ENCODE measurements around the gene FAR2. TPM values are rescaled to one million over a fixed set of nuclear protein-coding genes. Genes with fewer than 3 reads are reported as not detected.

FAR2 gene
- total RNA-seq, 1 donor: 22.5 TPM

DNA sequence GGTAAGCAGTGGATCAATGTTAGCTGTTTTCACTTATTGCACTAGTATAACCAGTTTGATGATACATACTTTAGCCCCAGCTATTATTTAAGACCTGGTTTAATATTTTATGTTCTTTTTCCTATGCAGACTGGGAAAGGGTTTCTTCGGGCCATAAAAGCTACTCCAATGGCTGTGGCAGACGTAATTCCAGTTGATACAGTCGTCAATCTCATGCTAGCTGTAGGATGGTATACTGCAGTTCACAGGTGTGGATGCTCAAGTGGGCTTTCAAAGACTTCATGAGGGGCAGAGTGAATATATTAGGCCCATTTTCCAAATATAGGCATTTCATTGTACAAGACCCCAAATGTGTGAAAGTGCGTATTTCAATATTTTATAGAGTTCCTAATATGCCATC is 161.8 kb downstream of the FAR2 start:
- DNase-seq (ENCODE audit: low read depth): no peak
- TF ChIP-seq, protein P1, sequence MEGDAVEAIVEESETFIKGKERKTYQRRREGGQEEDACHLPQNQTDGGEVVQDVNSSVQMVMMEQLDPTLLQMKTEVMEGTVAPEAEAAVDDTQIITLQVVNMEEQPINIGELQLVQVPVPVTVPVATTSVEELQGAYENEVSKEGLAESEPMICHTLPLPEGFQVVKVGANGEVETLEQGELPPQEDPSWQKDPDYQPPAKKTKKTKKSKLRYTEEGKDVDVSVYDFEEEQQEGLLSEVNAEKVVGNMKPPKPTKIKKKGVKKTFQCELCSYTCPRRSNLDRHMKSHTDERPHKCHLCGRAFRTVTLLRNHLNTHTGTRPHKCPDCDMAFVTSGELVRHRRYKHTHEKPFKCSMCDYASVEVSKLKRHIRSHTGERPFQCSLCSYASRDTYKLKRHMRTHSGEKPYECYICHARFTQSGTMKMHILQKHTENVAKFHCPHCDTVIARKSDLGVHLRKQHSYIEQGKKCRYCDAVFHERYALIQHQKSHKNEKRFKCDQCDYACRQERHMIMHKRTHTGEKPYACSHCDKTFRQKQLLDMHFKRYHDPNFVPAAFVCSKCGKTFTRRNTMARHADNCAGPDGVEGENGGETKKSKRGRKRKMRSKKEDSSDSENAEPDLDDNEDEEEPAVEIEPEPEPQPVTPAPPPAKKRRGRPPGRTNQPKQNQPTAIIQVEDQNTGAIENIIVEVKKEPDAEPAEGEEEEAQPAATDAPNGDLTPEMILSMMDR (IDR thresholded peaks at IDR 0.05; ENCODE audit: insufficient read depth, low read length): no peak
- no peak overlapping the region for H3K4me3 ChIP-seq (ENCODE audit: low read depth, low read length)

DNA sequence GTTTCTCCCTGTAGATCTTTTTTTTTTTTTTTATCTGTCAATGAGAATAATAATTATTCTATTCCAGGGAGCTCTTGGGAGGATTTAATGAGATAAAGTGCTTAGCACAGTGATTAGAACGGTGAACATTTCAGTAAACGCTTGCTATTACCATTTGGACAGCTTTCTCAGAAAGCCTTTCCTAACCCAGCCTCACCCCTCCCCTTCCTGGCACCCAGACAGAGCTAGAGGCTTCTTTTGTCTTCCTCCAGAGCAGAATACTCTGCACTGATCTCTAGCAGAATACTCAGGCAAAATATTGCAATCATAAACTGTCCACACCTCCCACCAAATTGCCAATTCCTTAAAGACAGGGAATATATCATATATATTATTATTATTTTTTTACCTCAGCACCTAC is 165.3 kb downstream of the FAR2 start:
- TF ChIP-seq, protein P1 (IDR thresholded peaks at IDR 0.05; ENCODE audit: insufficient read depth, low read length): no peak

DNA sequence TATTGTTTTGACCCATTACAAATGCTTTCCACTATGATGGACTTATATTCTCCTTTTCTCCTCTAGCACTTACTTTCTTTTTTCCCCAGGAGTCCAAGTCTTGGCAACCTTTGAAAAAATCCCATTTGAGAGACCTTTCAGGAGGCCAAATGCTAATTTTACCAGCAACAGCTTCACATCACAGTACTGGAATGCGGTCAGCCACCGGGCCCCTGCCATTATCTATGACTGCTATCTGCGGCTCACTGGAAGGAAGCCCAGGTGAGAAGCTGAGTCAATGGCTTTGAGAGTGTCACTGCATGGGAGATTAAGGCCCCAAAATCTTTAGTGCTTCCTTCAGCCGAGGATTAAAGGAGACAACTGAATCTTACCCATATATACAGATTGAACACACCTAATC is 167.7 kb downstream of the FAR2 start:
- TF ChIP-seq, protein P1 (IDR thresholded peaks at IDR 0.05; ENCODE audit: insufficient read depth, low read length): no peak
- peak; percentile 84 for DNase-seq (ENCODE audit: low read depth)
- no peak overlapping the region for H3K4me3 ChIP-seq (ENCODE audit: low read depth, low read length)

More for the DNA sequence above, 165.3 kb downstream of the FAR2 start:
- H3K4me3 ChIP-seq (ENCODE audit: low read depth, low read length): no peak overlapping the region
- DNase-seq (ENCODE audit: low read depth): no peak

DNA sequence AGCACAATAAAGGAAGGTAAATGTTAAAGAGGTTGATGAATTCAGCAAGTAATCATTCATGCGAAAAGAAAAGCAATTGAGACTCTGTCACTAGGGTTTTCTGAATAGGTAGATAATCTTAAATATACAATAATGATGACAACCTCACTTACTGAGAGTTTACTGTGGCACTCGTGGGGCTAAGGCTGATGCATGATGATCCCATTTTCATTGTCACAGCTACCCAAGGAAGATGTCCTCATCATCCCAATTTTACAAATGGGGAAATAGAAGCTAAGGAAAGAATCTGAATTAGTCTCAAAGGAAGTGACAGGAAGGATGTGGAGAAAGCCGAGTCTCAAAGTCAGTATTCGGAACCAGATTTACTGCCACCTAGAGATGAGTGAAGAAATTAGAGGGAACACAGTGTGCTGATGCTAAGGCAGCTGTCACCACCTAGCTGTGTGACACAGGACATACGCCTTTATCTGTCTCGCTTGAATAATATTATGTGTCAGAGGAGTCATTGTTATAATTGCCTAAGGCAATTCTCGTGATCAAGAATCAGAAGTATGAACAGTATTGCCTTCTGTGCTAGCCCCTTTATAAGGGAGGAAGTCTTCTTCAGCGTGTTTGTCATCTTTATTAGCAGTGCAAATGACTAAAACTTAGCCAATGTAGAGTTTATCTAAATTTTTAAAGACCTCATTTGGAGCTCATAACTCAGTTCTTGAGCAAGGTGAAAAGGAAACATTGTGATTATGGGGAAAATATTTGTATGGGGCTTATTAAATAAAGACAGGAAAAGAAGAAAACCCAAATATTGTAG is 168.7 kb downstream of the FAR2 start:
- peak; percentile 37 for DNase-seq (ENCODE audit: low read depth)
- TF ChIP-seq, protein P1 (IDR thresholded peaks at IDR 0.05; ENCODE audit: insufficient read depth, low read length): peak; percentile 33
- H3K4me3 ChIP-seq (ENCODE audit: low read depth, low read length): no peak overlapping the region

DNA sequence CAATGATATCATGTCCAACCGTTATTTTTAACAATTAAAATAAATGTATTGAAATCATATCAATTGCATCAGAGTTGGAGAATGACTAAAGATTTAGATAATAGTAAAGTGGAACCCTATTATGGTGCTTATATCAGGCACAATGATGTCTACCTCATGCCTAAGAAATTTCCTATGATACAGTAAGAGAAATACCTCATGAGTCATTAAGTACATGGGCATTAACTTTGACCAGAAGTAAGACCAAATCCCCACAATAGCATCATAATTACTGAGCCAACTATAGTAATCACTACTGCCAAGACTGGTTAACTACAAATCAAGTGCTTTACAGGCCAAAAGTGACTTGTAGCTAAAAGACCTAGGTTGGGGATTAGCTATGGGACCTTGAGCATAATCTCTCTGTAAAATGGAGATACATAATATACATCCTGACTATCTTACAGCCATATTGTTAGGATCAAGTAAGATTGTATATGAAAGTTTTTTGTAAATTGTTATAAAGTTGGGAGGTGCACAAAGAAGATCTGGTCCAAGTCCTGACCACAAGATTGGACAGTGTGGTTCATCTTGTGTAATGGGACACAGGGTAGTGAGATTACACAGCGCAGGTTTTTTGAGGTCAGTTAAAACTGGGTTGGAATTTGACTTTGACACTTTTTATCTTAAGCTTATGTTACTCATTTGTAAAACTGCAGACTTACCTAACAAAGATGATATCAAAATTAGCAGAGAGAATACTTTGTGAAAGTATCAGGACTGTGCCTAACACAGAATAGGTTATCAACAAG is 171.4 kb downstream of the FAR2 start:
- TF ChIP-seq, protein P1 (IDR thresholded peaks at IDR 0.05; ENCODE audit: insufficient read depth, low read length): no peak
- DNase-seq (ENCODE audit: low read depth): peak; percentile 92
- H3K4me3 ChIP-seq (ENCODE audit: low read depth, low read length): no peak overlapping the region

DNA sequence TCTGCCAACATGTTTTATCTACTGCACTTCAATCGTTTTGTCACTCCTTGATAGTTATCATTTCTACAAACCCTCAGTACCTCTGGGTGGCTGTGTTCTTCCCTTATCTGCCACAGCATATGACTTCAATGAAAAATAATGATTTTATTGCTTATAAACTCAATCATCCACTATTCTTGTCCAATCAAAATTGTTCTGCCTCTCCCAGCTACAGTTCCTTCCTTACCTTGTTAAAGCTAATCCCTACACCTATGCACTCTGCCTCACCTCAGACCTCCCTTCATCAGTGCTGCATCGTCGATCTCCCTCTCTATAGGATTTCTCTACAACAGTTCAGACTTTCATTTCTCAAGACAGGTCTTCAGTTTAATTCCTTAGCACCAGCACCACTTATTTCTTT is 173.1 kb downstream of the FAR2 start:
- H3K4me3 ChIP-seq (ENCODE audit: low read depth, low read length): no peak overlapping the region
- TF ChIP-seq, protein P1 (IDR thresholded peaks at IDR 0.05; ENCODE audit: insufficient read depth, low read length): no peak
- no peak for DNase-seq (ENCODE audit: low read depth)
